GM11168 (cell line): ENCODE results near the gene PKDCC.

ENCODE experiments used
- in situ Hi-C: fragments of 300-500 bp; cut with MboI; formaldehyde crosslinking; loops from one replicate; pipeline ENCODE4 v1.12.0; 2022; ENCODE audit warnings: low sequenced_read_pairs; ENCODE audit not compliant: unreplicated experiment

Gene PKDCC

GRCh38 chr2:42101206-42102023 is 53.6 kb downstream of the PKDCC start:
- in situ Hi-C loops = loop anchor here (10.0 kb wide), 1 partner anchor 73 kb away; no protein-coding TSS in a partner anchor

GRCh38 chr2:42102024-42102590 is 54.3 kb downstream of the PKDCC start:
- in situ Hi-C loops = loop anchor here (10.0 kb wide), 1 partner anchor 73 kb away; no protein-coding TSS in a partner anchor

GRCh38 chr2:42102591-42103450 is 55.0 kb downstream of the PKDCC start:
- in situ Hi-C loops = loop anchor here (10.0 kb wide), 1 partner anchor 72 kb away; no protein-coding TSS in a partner anchor

- in situ Hi-C loops = loop anchor here (10.0 kb wide), 1 partner anchor 71 kb away; no protein-coding TSS in a partner anchor
Measured at GRCh38 chr2:42103829-42104228, 56.0 kb downstream of the PKDCC start.

DNA sequence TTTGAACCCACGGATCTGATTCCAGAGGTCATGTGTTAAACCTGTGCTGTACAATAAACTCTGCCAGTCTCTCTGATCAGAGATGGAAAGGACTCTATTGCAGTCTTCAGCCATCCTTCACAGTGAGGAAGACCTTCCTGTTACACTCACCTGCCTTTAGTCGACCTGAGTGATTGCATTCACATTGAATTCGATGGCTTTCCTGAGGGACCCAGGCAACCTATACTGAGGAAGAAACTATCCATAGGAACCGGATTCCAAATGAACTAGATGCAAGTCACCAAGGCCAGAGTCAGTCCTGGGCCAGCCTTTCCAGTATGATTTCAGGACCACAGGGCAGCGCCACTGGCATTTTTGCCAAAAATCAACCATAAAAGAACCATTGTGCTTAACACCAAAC is 56.8 kb downstream of the PKDCC start:
- in situ Hi-C loops = loop anchor here (10.0 kb wide), 1 partner anchor 70 kb away; no protein-coding TSS in a partner anchor

GRCh38 chr2:42105330-42106256 is 57.8 kb downstream of the PKDCC start:
- in situ Hi-C loops = loop anchor here (10.0 kb wide), 1 partner anchor 69 kb away; no protein-coding TSS in a partner anchor

DNA sequence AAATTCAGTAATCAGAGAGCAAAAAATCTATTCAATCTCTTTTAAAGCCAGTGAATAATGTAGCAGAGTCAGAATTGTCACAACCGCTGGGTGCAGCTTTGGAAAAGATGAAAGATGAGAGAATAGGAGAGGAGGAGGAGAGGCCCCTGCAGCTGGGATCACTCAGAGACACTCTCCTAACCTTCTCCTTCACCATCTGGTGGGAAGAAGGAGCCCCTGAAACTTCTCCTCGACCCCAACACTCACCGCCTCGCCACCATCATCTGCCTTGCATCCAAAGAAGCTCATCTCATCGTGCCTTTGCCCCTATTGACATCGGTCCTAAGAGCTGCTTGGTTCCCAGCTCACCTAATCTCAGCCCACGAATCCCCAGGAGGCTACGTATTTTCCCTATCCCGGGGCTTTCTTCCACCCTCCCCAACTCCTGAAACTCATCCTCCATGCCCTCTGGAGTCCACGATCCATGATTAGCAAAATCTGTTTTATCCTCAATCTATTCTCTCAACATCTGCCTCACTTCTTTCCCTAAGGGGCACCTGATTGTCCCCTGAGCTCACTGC is 58.5 kb downstream of the PKDCC start:
- in situ Hi-C loops = loop anchor here (10.0 kb wide), 1 partner anchor 68 kb away; no protein-coding TSS in a partner anchor

GRCh38 chr2:42107249-42108042 is 59.6 kb downstream of the PKDCC start:
- in situ Hi-C loops = loop anchor here (10.0 kb wide), 1 partner anchor 67 kb away; no protein-coding TSS in a partner anchor
